Upper lobe of right lung (tissue), 1 donor: ENCODE data around the gene PML. TPM values are rescaled to one million over a fixed set of nuclear protein-coding genes. Genes with fewer than 3 reads are reported as not detected.
A peak's percentile ranks its signal among the peaks of the same experiment; 100 is the strongest.

Source experiments
- ATAC-seq: fragments of 200-7000 bp; cut with Tn5 transposase; one replicate; pipeline ENCODE4 v1.9.1; 2020; ENCODE audit warnings: mild to moderate bottlenecking, moderate library complexity
- DNase-seq: peaks from one replicate; pipeline ENCODE4 v3.0.0-alpha.2; 2020
- H3K27ac ChIP-seq: fragments of 200-600 bp; one replicate; pipeline ENCODE4 v1.8.0; 2022
- H3K27me3 ChIP-seq: fragments of 200-600 bp; one replicate; pipeline ENCODE4 v1.8.0; 2022; ENCODE audit warnings: mild to moderate bottlenecking
- H3K36me3 ChIP-seq: fragments of 200-600 bp; one replicate; pipeline ENCODE4 v1.8.0; 2022
- H3K4me1 ChIP-seq: fragments of 200-600 bp; one replicate; pipeline ENCODE4 v1.8.0; 2022
- H3K4me3 ChIP-seq: fragments of 200-600 bp; one replicate; pipeline ENCODE4 v1.8.0; 2022; ENCODE audit warnings: mild to moderate bottlenecking
- H3K9me3 ChIP-seq: fragments of 200-600 bp; one replicate; pipeline ENCODE4 v1.8.0; 2022
- intact Hi-C: fragments of 100-400 bp; cut with DNase I; formaldehyde crosslinking; loops from one replicate; pipeline ENCODE4 v1.11.0; 2022
- total RNA-seq: library from RNA; stranded (reverse); fragmentation: NEBNext Ultra II Directional; extraction: Animal tissue kit (Norgen Biotek cat#: 25700); gene quantifications from one replicate; pipeline ENCODE4 v1.2.1, GENCODE V29; 2021
- TF ChIP-seq, protein P1 (sequence below): fragments of 200-600 bp; IDR thresholded peaks from one replicate; pipeline ENCODE4 v1.8.0; 2022; ENCODE audit warnings: antibody characterized with exemption
- donor health status: DM: no; HTN: yes; CAD: no; lungs with severe emphysema.

PML gene
- total RNA-seq, 1 donor from 2014 or later, result 82.9 TPM

DNA sequence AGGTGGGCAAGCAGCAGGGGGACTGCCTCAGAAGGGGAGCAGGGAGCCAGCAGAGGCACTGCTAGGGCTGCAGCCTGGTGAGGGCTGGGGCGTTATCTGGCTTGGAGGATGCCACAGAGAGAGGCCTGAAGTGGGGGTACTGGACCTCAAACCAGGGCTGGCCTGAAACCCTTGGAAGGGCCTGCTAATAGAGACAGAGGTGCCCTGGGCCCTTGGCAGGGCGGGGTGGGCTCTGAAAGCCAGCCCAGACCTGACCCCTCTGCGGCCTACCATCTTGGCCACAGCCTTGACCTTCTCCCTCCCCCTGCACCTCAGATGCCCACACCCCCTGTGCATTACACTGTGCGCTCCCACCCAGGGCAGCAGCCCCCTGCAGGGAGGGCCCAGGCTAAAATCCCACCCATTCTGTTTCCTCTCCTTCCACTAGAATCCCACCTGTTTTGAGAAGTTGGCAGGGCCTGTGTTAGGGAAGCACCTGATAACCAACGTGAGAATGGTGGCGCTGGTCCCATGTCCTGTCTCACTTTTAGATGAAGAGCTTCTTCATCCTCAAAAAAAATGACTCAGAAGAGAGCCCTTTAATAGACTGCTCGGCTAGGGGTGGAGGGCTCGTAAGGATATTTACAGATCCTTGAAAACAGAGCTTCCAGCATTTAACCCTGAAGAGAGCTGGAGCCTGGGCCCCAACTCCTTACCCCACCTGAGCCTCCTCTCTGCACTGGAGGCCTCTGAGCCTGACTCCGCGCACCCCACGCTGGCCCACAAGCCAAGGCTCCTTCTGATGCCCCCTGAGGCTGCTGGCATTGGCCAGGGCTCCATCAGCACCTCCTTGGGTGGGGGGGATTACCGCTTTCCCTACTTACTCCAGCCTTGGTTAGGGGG lies 38.4 kb upstream of the PML start:
- Histone ChIP-seq H3K36me3 (no peaks in the 10 kb centered on the region), H3K9me3 (no peaks in the 10 kb centered on the region), H3K4me1 (peaks cover 27% of the 10 kb centered on the region), H3K4me3 (no peak overlapping the region), H3K27me3 (no peaks in the 10 kb centered on the region), H3K27ac (no peak overlapping the region)
- no peak for ATAC-seq
- DNase-seq, result peak; percentile 35
- TF ChIP-seq, protein P1, sequence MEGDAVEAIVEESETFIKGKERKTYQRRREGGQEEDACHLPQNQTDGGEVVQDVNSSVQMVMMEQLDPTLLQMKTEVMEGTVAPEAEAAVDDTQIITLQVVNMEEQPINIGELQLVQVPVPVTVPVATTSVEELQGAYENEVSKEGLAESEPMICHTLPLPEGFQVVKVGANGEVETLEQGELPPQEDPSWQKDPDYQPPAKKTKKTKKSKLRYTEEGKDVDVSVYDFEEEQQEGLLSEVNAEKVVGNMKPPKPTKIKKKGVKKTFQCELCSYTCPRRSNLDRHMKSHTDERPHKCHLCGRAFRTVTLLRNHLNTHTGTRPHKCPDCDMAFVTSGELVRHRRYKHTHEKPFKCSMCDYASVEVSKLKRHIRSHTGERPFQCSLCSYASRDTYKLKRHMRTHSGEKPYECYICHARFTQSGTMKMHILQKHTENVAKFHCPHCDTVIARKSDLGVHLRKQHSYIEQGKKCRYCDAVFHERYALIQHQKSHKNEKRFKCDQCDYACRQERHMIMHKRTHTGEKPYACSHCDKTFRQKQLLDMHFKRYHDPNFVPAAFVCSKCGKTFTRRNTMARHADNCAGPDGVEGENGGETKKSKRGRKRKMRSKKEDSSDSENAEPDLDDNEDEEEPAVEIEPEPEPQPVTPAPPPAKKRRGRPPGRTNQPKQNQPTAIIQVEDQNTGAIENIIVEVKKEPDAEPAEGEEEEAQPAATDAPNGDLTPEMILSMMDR, result no peak
- intact Hi-C loops, result no loop called here

DNA sequence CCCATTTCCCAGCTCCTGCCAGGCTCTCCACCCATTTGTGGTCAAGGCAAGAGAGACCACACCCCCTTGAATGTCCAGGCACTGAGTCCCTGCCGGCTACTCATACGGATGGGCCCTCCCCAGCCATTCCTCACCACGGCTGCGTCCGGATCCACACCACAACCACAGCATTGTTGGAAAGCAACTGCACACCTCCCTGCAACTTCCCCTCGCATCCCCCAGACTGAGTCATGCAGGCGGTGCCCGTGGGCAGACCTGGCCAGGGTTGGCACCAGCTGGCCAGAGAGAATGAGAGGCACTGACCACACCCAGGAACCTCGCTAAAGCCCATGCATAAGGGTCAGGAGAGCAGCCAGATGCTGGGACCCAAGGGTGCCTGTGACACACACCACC lies 37.8 kb upstream of the PML start:
- ATAC-seq, result peak; percentile 59
- intact Hi-C loops, result no loop called here
- Histone ChIP-seq H3K36me3 (no peaks in the 10 kb centered on the region), H3K9me3 (no peaks in the 10 kb centered on the region), H3K4me3 (no peak overlapping the region), H3K27ac (no peak overlapping the region), H3K4me1 (peaks cover 23% of the 10 kb centered on the region), H3K27me3 (no peaks in the 10 kb centered on the region)
- TF ChIP-seq, protein P1, result no peak
- no peak for DNase-seq

GRCh38 chr15:73957276-73957675 lies 37.2 kb upstream of the PML start:
- no peak overlapping the region for H3K27ac ChIP-seq
- DNase-seq, result peak; percentile 36

DNA sequence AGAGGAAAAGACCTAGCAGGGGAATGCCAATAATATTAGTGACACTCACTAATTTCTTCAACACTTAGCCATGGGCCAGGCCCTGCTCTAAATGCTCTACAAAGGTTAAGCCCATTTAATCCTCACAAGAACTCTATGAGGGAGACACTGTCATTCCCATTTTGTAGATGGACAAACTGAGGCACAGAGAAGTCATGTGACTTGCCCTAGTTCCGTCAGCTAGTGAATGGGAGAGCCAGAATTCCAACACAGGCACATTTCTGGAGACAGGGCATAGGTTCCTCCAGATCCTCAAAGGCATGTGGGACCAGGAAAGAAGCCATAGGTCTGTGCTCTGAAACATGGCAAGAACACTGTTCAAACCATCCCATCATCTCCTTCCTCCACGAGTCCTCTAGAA lies 36.7 kb upstream of the PML start:
- no peaks in the 10 kb centered on the region for H3K36me3 ChIP-seq
- H3K27ac ChIP-seq, result no peak overlapping the region
- H3K9me3 ChIP-seq, result no peaks in the 10 kb centered on the region
- DNase-seq (no peak), ATAC-seq (no peak)
- no peak overlapping the region for H3K4me3 ChIP-seq
- TF ChIP-seq, protein P1, result no peak
- H3K4me1 ChIP-seq, result peaks cover 18% of the 10 kb centered on the region
- intact Hi-C loops, result no loop called here
- no peaks in the 10 kb centered on the region for H3K27me3 ChIP-seq

More at GRCh38 chr15:73957276-73957675, 37.2 kb upstream of the PML start:
- intact Hi-C loops, result no loop called here
- TF ChIP-seq, protein P1, result no peak
- Histone ChIP-seq H3K27me3 (no peaks in the 10 kb centered on the region), H3K9me3 (no peaks in the 10 kb centered on the region), H3K36me3 (no peaks in the 10 kb centered on the region), H3K4me1 (peaks cover 18% of the 10 kb centered on the region), H3K4me3 (no peak overlapping the region)
- no peak for ATAC-seq

- no peak overlapping the region for H3K4me3 ChIP-seq
- ATAC-seq (no peak), DNase-seq (no peak)
- no peaks in the 10 kb centered on the region for H3K9me3 ChIP-seq
- peaks cover 18% of the 10 kb centered on the region for H3K4me1 ChIP-seq
- TF ChIP-seq, protein P1, result no peak
- H3K27me3 ChIP-seq, result no peaks in the 10 kb centered on the region
- intact Hi-C loops, result no loop called here
- no peak overlapping the region for H3K27ac ChIP-seq
- no peaks in the 10 kb centered on the region for H3K36me3 ChIP-seq
Observed at GRCh38 chr15:73959012-73959581, 35.4 kb upstream of the PML start.
